ENCODE measurements around the gene NFE2L3. TPM values are rescaled to one million over a fixed set of nuclear protein-coding genes. Genes with fewer than 3 reads are reported as not detected.
"Not testable (repeated sequence)": the region's sequence is repeated elsewhere in the genome, so short reads cannot be mapped to it uniquely, and the experiment has no call there.

Gene NFE2L3
- total and polyA plus RNA-seq, 4 donors: 0.32 to 1.9 (median 1.3) TPM

DNA sequence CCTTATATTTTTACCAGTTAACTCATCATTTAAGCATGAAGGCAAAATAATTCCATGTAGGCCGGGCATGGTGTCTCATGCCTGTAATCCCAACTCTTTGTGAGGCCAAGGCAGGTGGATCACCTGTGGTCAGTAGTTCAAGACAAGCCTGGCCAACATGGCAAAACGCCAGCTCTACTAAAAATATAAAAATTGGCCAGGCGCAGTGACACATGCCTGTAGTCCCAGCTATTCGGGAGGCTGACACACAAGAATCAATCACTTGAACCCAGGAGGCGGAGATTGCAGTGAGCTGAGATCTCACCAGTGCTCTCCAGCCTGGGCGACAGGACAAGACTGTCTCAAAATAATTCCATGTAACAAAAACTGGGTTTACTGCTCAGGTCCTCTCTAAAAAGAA is 30.3 kb downstream of the NFE2L3 start (continued):
- TF ChIP-seq FOXA2 (IDR thresholded peaks at IDR 0.05): no peak
- TF ChIP-seq TAF1 (conservative IDR thresholded peaks at IDR 0.05): no peak
- no peak for TF ChIP-seq FOXA1 (IDR thresholded peaks at IDR 0.05)
- TF ChIP-seq, protein P1, sequence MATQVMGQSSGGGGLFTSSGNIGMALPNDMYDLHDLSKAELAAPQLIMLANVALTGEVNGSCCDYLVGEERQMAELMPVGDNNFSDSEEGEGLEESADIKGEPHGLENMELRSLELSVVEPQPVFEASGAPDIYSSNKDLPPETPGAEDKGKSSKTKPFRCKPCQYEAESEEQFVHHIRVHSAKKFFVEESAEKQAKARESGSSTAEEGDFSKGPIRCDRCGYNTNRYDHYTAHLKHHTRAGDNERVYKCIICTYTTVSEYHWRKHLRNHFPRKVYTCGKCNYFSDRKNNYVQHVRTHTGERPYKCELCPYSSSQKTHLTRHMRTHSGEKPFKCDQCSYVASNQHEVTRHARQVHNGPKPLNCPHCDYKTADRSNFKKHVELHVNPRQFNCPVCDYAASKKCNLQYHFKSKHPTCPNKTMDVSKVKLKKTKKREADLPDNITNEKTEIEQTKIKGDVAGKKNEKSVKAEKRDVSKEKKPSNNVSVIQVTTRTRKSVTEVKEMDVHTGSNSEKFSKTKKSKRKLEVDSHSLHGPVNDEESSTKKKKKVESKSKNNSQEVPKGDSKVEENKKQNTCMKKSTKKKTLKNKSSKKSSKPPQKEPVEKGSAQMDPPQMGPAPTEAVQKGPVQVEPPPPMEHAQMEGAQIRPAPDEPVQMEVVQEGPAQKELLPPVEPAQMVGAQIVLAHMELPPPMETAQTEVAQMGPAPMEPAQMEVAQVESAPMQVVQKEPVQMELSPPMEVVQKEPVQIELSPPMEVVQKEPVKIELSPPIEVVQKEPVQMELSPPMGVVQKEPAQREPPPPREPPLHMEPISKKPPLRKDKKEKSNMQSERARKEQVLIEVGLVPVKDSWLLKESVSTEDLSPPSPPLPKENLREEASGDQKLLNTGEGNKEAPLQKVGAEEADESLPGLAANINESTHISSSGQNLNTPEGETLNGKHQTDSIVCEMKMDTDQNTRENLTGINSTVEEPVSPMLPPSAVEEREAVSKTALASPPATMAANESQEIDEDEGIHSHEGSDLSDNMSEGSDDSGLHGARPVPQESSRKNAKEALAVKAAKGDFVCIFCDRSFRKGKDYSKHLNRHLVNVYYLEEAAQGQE (IDR thresholded peaks at IDR 0.05): no peak
- no peak for TF ChIP-seq YY1 (IDR thresholded peaks at IDR 0.05)
- TF ChIP-seq SP1 (IDR thresholded peaks at IDR 0.05): no peak

DNA sequence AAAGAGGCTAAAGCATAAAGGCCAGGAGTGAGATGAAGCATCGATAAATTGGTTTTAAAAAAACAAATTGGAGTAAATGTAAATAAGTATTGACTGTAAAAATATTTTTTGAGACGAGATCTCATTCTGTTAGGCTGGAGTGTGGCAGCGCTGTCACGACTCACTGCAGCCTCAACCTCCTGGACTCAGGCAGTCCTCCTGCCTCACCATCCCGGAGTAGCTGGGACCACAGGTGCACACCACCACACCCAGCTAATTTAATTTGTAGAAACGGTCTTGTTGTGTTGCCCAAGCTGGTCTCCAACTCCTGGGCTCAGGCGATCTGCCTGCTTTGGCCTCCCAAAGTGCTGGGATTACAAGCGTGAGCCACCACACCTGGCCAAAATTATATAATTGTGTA is 30.7 kb downstream of the NFE2L3 start:
- WGBS: 74% methylated on average over 8 of the region's 8 CpGs
- H3K36me3 ChIP-seq (ENCODE audit: control insufficient read depth in 4 of 4, insufficient read depth in 3 of 4, low read depth in 1 of 4, low read length in 3 of 4): peaks cover 0 to 1% (median 0%) of the 10 kb centered on the region in 4 donors

DNA sequence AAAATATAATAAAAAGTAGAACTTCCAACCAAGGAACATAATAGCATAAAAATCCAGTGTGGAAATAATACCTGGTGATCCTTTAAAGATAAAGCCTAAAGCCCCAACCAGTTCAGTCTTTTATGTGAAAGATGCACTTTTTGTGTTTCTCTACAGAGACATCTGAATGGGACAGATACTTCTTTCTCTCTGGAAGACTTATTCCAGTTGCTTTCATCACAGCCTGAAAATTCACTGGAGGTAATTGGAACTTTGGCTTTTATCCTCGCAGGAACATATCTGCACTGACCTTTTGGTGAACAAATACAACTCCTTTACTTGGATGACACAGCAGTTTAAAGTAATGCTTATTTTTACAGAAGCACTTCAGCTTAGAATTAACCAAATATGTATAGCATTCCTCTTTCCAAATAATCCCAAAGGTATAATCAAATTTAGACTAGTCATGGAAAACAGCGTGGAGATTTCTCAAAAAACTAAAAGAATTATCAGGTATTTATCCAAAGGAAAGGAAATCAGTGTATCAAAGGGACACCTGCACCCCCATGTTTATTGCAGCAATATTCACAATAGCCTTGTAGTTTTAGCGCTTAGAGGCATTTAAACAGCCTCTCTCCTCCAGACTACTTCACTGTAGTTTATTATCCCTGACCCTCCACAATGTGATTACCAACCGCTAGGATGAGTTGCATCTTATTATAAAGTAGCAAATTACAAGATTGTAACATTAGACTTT is 31.7 kb downstream of the NFE2L3 start:
- peaks cover 0 to 12% (median 4%) of the 10 kb centered on the region in 4 donors for H3K4me1 ChIP-seq (ENCODE audit: control insufficient read depth in 4 of 4, insufficient read depth in 4 of 4, low read length in 3 of 4)

More for the DNA sequence above, 30.7 kb downstream of the NFE2L3 start:
- Histone ChIP-seq H3K4me3 (ENCODE audit: low read depth in 1 of 3, low read length in 3 of 3) (no peak overlapping the region), H3K27me3 (ENCODE audit: control insufficient read depth in 4 of 4, insufficient read depth in 4 of 4, low read length in 3 of 4) (no peaks in the 10 kb centered on the region), H3K27ac (ENCODE audit: low read depth in 1 of 2, low read length in 2 of 2) (no peak overlapping the region), H3K9ac (ENCODE audit: low read depth in 1 of 2, low read length in 2 of 2) (no peak overlapping the region), H3K4me1 (ENCODE audit: control insufficient read depth in 4 of 4, insufficient read depth in 4 of 4, low read length in 3 of 4) (peaks cover 0 to 12% (median 3%) of the 10 kb centered on the region in 4 donors), H3K9me3 (ENCODE audit: control insufficient read depth in 4 of 4, low read length in 3 of 4) (no peaks in the 10 kb centered on the region)
- no peak for DNase-seq (ENCODE audit: low spot score)
- TF ChIP-seq, protein P1 (IDR thresholded peaks at IDR 0.05): no peak
- TF ChIP-seq JUND (IDR thresholded peaks at IDR 0.05): no peak
- no peak for TF ChIP-seq NR2F2 (IDR thresholded peaks at IDR 0.05)
- TF ChIP-seq SP1 (IDR thresholded peaks at IDR 0.05): no peak
- TF ChIP-seq, protein P2, sequence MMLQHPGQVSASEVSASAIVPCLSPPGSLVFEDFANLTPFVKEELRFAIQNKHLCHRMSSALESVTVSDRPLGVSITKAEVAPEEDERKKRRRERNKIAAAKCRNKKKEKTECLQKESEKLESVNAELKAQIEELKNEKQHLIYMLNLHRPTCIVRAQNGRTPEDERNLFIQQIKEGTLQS (IDR thresholded peaks at IDR 0.05): no peak
- TF ChIP-seq EGR1 (IDR thresholded peaks at IDR 0.05; ENCODE audit: low read depth in 2 of 2): no peak

DNA sequence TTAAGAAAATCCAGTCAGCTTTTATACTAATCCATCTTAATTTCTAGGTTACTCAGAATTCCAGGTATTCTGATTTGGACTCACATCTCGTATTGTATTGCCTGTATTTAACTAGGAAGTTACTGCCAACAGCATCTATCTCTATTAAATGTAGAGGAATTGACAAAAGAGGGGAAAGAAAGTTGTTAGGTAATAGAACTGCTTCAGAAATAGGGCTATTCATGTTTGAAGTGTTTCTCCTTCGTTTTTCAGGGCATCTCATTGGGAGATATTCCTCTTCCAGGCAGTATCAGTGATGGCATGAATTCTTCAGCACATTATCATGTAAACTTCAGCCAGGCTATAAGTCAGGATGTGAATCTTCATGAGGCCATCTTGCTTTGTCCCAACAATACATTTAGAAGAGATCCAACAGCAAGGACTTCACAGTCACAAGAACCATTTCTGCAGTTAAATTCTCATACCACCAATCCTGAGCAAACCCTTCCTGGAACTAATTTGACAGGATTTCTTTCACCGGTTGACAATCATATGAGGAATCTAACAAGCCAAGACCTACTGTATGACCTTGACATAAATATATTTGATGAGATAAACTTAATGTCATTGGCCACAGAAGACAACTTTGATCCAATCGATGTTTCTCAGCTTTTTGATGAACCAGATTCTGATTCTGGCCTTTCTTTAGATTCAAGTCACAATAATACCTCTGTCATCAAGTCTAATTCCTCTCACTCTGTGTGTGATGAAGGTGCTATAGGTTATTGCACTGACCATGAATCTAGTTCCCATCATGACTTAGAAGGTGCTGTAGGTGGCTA is 32.5 kb downstream of the NFE2L3 start:
- not testable (repeated sequence) for H3K9ac ChIP-seq (ENCODE audit: low read depth in 1 of 2, low read length in 2 of 2); DNase-seq (ENCODE audit: low spot score); H3K27ac ChIP-seq (ENCODE audit: low read depth in 1 of 2, low read length in 2 of 2); H3K27me3 ChIP-seq (ENCODE audit: control insufficient read depth in 4 of 4, insufficient read depth in 4 of 4, low read length in 3 of 4); H3K4me3 ChIP-seq (ENCODE audit: low read depth in 1 of 3, low read length in 3 of 3); H3K9me3 ChIP-seq (ENCODE audit: control insufficient read depth in 4 of 4, low read length in 3 of 4)
- WGBS: 73% methylated on average over 4 of the region's 4 CpGs
- Histone ChIP-seq H3K36me3 (ENCODE audit: control insufficient read depth in 4 of 4, insufficient read depth in 3 of 4, low read depth in 1 of 4, low read length in 3 of 4) (peaks cover 2 to 17% (median 12%) of the 10 kb centered on the region in 4 donors), H3K4me1 (ENCODE audit: control insufficient read depth in 4 of 4, insufficient read depth in 4 of 4, low read length in 3 of 4) (peaks cover 0 to 13% (median 6%) of the 10 kb centered on the region in 4 donors)

More for the DNA sequence above, 31.7 kb downstream of the NFE2L3 start:
- Histone ChIP-seq H3K27ac (ENCODE audit: low read depth in 1 of 2, low read length in 2 of 2) (no peak overlapping the region), H3K36me3 (ENCODE audit: control insufficient read depth in 4 of 4, insufficient read depth in 3 of 4, low read depth in 1 of 4, low read length in 3 of 4) (peaks cover 2 to 10% (median 4%) of the 10 kb centered on the region in 4 donors), H3K9me3 (ENCODE audit: control insufficient read depth in 4 of 4, low read length in 3 of 4) (no peaks in the 10 kb centered on the region), H3K27me3 (ENCODE audit: control insufficient read depth in 4 of 4, insufficient read depth in 4 of 4, low read length in 3 of 4) (no peaks in the 10 kb centered on the region), H3K9ac (ENCODE audit: low read depth in 1 of 2, low read length in 2 of 2) (no peak overlapping the region), H3K4me3 (ENCODE audit: low read depth in 1 of 3, low read length in 3 of 3) (no peak overlapping the region)
- 70% methylated on average over 4 of the region's 4 CpGs for WGBS
- no peak for DNase-seq (ENCODE audit: low spot score)
- peak; percentile 8 to 48 for TF ChIP-seq HNF4A (conservative IDR thresholded peaks at IDR 0.05)
- TF ChIP-seq, protein P2 (IDR thresholded peaks at IDR 0.05): no peak
